Adrenal gland (tissue), 5 donors: ENCODE data around the gene TEX53.

ENCODE experiments used
- POLR2A ChIP-seq, 2 donors: fragments of 450-650 bp; IDR thresholded peaks; one replicate each; pipeline ENCODE4 v1.6.1; 2017; ENCODE audit warnings: antibody characterized with exemption in 2 of 2, mild to moderate bottlenecking in 2 of 2, moderate library complexity in 1 of 2
- TF ChIP-seq, protein P1 (sequence below), 6 experiments: fragments of 450-650 bp in 4 of 6; fragments of 200-600 bp in 2 of 6; sonication (generic) in 1 of 6; IDR thresholded peaks; 1 replicate in 5 of 6; 2 replicates in 1 of 6; pipeline versions ENCODE4 v1.5.1 to v1.8.0; 2016 to 2021; ENCODE audit warnings: antibody characterized with exemption in 6 of 6, mild to moderate bottlenecking in 2 of 6, moderate library complexity in 1 of 6
- donor health status: DM: no; HTN: no; CAD: no.

DNA sequence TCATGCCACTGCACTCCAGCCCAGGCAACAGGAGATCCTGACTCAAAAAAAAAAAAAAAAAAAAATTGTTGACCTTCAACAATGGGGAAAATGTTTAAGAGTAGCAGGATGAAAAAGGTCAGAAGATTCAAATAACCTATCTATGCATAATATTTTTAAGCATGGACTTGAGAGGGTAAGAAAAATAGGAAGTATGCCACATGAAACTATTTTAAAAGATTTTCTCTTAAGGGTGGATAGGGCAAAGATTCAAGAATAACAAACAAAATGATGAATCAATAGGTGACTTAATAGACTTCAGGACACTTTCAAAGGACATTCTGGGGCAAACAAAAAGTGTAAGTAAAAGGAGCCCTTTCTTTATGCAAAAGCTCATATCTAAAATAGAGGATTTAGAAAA lies 21.2 kb upstream of the TEX53 start:
- TF ChIP-seq, protein P1, sequence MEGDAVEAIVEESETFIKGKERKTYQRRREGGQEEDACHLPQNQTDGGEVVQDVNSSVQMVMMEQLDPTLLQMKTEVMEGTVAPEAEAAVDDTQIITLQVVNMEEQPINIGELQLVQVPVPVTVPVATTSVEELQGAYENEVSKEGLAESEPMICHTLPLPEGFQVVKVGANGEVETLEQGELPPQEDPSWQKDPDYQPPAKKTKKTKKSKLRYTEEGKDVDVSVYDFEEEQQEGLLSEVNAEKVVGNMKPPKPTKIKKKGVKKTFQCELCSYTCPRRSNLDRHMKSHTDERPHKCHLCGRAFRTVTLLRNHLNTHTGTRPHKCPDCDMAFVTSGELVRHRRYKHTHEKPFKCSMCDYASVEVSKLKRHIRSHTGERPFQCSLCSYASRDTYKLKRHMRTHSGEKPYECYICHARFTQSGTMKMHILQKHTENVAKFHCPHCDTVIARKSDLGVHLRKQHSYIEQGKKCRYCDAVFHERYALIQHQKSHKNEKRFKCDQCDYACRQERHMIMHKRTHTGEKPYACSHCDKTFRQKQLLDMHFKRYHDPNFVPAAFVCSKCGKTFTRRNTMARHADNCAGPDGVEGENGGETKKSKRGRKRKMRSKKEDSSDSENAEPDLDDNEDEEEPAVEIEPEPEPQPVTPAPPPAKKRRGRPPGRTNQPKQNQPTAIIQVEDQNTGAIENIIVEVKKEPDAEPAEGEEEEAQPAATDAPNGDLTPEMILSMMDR (IDR thresholded peaks at IDR 0.05), result no peak
- no peak for TF ChIP-seq POLR2A (IDR thresholded peaks at IDR 0.05)
